ENCODE measurements around the gene RGL3. TPM values are rescaled to one million over a fixed set of nuclear protein-coding genes. Genes with fewer than 3 reads are reported as not detected.
A peak's percentile ranks its signal among the peaks of the same experiment; 100 is the strongest.

The RGL3 gene
- total RNA-seq, 2 donors from 2014 or later, result 5.1 to 8.6 TPM

DNA sequence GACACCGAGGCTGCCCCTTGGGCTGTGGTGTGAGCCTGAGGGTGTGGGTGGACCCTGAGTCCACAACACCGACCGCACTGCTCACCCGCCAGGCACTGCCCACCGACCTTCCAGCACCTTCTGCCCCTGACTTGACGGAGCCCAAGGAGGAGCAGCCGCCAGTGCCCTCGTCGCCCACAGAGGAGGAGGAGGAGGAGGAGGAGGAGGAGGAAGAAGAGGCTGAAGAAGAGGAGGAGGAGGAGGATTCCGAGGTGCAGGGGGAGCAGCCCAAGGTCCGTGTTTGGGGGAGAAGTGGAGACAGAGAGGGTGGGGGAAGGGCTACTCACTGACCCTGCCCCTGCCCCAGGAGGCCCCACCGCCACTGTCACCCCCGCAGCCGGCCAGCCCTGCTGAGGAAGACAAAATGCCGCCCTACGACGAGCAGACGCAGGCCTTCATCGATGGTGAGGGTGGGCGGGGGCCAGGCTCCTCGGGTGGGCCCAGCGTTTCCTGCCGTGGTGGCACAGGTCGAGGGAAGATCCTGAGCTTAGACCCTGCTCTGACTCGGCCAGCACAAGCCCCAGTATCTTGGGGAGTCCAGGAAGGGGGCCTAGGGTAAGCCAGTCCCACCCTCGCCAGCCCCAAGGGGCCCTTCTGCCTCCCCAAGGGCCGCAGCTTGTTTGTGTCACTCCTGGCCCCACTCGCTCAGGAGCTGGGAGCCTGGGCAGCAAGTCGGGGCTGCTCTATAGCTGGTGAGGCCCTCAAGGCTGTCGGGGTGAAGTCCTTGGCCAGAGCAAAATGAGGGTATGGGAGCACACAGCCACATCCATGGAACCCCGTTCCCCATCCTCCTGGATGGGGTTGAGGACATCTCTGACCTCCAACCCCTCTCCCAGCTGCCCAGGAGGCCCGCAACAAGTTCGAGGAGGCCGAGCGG is 28.5 kb upstream of the RGL3 start:
- H3K27me3 ChIP-seq (replicated peaks; ENCODE audit: insufficient read depth), result no peaks in the 10 kb centered on the region

DNA sequence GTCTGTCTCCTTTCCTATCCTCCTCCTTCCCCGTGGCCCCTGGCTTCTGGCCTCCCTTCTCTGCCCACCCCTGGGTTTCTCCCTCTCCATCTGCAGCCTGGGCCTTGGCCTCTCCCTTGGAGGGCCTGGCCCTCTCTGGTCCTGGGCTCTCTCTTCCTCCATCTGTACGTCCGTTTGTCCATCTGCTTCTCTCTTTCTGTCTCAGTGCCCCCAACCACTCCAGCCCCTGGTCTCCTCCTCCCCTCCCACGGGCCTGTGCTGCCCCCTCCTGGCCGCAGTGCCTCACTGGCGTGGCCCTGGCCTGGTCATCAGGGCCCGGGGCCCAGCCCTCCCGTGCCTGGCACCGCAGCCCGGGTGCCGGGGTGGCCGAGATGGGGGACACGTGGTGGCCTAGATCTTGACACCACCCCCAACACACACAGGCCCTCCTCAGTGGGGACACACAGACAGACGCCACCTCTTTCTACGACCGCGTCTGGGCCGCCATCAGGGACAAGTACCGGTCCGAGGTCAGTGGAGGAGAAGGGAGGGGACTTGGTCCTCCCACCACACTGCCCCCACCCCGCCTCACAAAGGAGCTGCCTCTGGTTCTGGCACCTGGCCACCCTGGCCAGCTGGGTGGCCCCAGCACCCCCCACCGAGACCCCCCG is 27.7 kb upstream of the RGL3 start:
- no peaks in the 10 kb centered on the region for H3K4me1 ChIP-seq (replicated peaks)
- intact Hi-C loops (cut with DNase I), result loop anchor here (5.0 kb wide), 1 partner anchor 154 kb away; no protein-coding TSS in a partner anchor
- no peaks in the 10 kb centered on the region for H3K9me3 ChIP-seq
- DNase-seq (ENCODE audit: low spot score), result no peak
- 72% methylated on average over 23 of the region's 23 CpGs for WGBS
- no peak overlapping the region for H3K27ac ChIP-seq
- TF ChIP-seq, protein P1, sequence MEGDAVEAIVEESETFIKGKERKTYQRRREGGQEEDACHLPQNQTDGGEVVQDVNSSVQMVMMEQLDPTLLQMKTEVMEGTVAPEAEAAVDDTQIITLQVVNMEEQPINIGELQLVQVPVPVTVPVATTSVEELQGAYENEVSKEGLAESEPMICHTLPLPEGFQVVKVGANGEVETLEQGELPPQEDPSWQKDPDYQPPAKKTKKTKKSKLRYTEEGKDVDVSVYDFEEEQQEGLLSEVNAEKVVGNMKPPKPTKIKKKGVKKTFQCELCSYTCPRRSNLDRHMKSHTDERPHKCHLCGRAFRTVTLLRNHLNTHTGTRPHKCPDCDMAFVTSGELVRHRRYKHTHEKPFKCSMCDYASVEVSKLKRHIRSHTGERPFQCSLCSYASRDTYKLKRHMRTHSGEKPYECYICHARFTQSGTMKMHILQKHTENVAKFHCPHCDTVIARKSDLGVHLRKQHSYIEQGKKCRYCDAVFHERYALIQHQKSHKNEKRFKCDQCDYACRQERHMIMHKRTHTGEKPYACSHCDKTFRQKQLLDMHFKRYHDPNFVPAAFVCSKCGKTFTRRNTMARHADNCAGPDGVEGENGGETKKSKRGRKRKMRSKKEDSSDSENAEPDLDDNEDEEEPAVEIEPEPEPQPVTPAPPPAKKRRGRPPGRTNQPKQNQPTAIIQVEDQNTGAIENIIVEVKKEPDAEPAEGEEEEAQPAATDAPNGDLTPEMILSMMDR (IDR thresholded peaks at IDR 0.05), result peak; percentile 50 to 85 (median 66)
- no peak for TF ChIP-seq POLR2A (IDR thresholded peaks at IDR 0.05)
- H3K27me3 ChIP-seq (replicated peaks; ENCODE audit: insufficient read depth), result no peaks in the 10 kb centered on the region
- peaks cover 0 to 12% of the 10 kb centered on the region in 2 donors for H3K36me3 ChIP-seq
- no peak overlapping the region for H3K4me3 ChIP-seq

More for the DNA sequence above, 28.5 kb upstream of the RGL3 start:
- TF ChIP-seq, protein P1 (IDR thresholded peaks at IDR 0.05), result no peak
- TF ChIP-seq POLR2AphosphoS5 (IDR thresholded peaks at IDR 0.05) (no peak), POLR2A (IDR thresholded peaks at IDR 0.05) (no peak)
- Histone ChIP-seq H3K4me3 (no peak overlapping the region), H3K4me1 (replicated peaks) (no peaks in the 10 kb centered on the region), H3K9me3 (no peaks in the 10 kb centered on the region), H3K27ac (no peak overlapping the region), H3K36me3 (peaks cover 0 to 12% of the 10 kb centered on the region in 2 donors)
- 90% methylated on average over 35 of the region's 35 CpGs for WGBS
- DNase-seq (ENCODE audit: low spot score), result no peak
- intact Hi-C loops (cut with DNase I), result loop anchor here (5.0 kb wide), 1 partner anchor 155 kb away; no protein-coding TSS in a partner anchor

DNA sequence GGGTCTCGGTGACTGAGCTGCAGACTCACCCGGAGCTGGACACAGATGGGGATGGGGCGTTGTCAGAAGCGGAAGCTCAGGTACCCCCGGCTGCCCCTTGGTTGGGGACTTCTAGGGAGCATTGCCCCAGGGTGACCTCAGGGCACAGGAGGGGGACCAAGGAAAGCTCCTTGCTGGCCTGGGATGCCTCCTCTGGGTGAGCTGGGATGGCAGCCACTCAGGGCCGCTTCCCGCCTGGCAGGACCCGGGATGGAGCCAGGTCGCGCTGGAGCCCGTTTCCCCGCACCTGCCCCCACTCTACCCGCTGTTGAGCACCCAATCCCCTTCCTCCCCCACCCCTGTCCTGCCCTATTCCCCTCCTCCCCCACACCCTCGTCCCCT is 27.1 kb upstream of the RGL3 start:
- Histone ChIP-seq H3K36me3 (peaks cover 0 to 13% of the 10 kb centered on the region in 2 donors), H3K4me1 (replicated peaks) (no peaks in the 10 kb centered on the region)
- intact Hi-C loops (cut with DNase I), result loop anchor here (5.0 kb wide), 1 partner anchor 154 kb away; no protein-coding TSS in a partner anchor

DNA sequence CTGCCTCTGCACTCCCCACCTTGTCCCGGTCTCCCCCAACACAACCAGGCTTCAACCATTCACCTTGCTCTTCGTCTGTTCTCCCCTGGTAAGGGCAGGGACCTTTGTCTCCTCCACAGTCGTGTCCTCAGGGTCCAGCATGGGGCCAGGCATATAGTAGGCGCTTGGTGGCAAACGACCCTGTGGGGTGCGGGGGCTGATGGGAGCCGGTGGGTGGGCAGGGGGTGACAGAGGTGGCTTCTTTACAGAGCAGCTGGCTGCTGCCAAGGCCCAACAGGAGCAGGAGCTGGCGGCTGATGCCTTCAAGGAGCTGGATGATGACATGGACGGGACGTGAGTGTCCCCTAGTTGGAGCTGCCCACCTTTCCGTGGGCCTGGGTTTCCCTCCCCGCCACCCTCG is 26.0 kb upstream of the RGL3 start:
- DNase-seq (ENCODE audit: low spot score), result no peak
- TF ChIP-seq POLR2AphosphoS5 (IDR thresholded peaks at IDR 0.05) (no peak), POLR2A (IDR thresholded peaks at IDR 0.05) (no peak)
- TF ChIP-seq, protein P1 (IDR thresholded peaks at IDR 0.05), result no peak
- intact Hi-C loops (cut with DNase I), result loop anchor here (5.0 kb wide), 1 partner anchor 153 kb away; no protein-coding TSS in a partner anchor
- Histone ChIP-seq H3K36me3 (peaks cover 0 to 20% of the 10 kb centered on the region in 2 donors), H3K4me3 (no peak overlapping the region), H3K9me3 (no peaks in the 10 kb centered on the region), H3K27ac (no peak overlapping the region), H3K4me1 (replicated peaks) (no peaks in the 10 kb centered on the region), H3K27me3 (replicated peaks; ENCODE audit: insufficient read depth) (no peaks in the 10 kb centered on the region)
- 89% methylated on average over 13 of the region's 13 CpGs for WGBS

More for the DNA sequence above, 27.1 kb upstream of the RGL3 start:
- 84% methylated on average over 14 of the region's 14 CpGs for WGBS
- Histone ChIP-seq H3K9me3 (no peaks in the 10 kb centered on the region), H3K27me3 (replicated peaks; ENCODE audit: insufficient read depth) (no peaks in the 10 kb centered on the region), H3K27ac (no peak overlapping the region), H3K4me3 (no peak overlapping the region)
- TF ChIP-seq POLR2A (IDR thresholded peaks at IDR 0.05) (no peak), POLR2AphosphoS5 (IDR thresholded peaks at IDR 0.05) (no peak)
- TF ChIP-seq, protein P1 (IDR thresholded peaks at IDR 0.05), result no peak
- DNase-seq (ENCODE audit: low spot score), result no peak

All from prostate gland (tissue), 2 donors.